GM18870 (cell line): Measurements from ENCODE around the gene CCDC190.
"Not testable (repeated sequence)": the region's sequence is repeated elsewhere in the genome, so short reads cannot be mapped to it uniquely, and the experiment has no call there.

Experiments
- ATAC-seq: cut with Tn5 transposase; IDR thresholded peaks from one replicate; pipeline ENCODE4 v1.9.1; 2021; ENCODE audit warnings: moderate library complexity; ENCODE audit not compliant: unreplicated experiment

The CCDC190 gene

DNA sequence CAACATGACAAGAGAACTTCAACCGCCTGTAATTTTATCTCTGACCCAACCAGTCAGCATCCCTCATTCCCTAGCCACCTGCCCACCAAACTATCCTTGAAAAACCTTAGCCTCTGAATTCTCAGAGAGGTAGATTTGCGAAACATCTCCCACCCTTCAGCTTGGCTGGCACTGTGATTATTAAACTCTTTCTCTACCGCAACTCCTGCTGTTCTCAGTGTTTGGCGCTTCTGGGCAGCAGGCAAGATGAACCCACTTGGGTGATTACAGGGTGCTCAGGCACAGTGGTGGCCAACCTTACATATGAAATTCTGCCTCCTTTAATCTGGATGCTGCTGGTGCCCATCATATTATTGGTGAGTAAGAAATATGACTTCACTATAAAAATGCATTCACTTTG is 22.1 kb downstream of the CCDC190 start:
- ATAC-seq, result no peak

DNA sequence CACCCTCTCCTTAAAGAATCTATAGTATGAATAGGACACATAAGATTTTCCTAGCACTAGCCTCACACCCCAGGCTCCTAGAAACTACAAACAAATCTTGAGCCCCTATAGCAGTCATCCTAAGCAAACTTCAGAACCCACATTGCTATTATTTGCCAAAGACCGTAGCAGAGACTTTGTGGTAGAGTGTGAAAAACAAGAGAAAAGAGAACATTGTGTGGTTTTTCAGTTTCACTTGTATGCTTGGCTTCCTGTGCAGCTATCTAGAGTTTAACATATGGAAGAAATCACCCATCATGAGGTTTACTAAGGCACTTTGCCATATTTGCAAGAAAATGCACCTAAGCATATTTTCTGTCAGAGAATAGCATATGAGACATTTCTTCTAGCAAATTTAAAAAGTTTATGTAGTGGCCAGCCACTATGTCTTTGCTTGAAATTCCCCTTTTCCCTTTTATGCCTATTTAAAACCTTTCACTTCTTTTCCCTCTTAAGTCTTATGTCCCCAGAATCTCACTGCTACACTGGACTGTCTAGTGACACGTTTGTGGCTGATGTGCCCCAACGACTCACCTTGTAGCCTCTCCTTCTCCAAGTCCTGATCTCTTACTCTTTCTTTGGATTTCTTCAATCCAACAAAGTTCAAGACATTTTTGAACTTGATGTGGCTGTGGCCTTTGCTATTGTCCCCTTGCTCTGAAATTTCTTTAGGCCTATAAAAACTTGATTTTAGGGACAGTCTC is 25.6 kb downstream of the CCDC190 start:
- ATAC-seq, result peak; percentile 87

DNA sequence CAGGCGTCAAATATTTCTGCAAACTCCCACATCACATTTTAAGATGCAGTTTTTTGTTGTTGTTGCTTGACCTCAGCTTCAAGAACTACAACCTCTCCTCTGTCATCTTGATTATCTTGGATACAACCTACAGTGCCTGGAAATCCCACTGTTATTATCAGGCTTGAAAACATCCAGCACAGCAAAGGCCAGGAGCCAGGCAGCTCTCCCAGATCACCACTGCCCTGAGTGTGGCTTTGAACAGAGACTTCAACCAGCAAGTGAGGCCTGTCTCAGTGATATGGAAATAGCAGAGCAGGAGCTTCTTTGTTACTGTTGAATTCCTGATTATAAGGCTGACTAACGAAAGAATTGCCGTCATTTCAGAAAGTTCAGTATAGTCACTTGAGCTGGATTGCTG is 28.5 kb downstream of the CCDC190 start:
- no peak for ATAC-seq

DNA sequence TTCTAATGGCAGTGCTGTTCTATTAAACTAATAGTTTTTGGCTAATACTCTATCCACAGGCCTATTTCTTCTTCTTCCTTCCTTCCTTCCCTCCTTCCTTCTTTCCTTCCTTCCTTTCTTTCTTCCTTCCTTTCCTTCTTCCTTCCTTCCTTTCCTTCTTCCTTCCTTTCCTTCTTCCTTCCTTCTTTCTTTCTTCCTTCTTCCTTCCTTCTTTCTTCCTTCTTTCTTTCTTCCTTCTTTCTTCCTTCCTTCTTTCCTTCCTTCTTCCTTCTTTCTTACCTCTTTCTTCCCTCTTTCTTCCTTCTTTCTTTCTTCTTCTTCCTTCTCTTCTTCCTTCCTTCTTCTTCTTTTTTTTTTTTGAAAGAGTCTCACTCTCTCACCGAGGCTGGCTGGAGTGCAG is 31.7 kb downstream of the CCDC190 start:
- ATAC-seq, result no peak

DNA sequence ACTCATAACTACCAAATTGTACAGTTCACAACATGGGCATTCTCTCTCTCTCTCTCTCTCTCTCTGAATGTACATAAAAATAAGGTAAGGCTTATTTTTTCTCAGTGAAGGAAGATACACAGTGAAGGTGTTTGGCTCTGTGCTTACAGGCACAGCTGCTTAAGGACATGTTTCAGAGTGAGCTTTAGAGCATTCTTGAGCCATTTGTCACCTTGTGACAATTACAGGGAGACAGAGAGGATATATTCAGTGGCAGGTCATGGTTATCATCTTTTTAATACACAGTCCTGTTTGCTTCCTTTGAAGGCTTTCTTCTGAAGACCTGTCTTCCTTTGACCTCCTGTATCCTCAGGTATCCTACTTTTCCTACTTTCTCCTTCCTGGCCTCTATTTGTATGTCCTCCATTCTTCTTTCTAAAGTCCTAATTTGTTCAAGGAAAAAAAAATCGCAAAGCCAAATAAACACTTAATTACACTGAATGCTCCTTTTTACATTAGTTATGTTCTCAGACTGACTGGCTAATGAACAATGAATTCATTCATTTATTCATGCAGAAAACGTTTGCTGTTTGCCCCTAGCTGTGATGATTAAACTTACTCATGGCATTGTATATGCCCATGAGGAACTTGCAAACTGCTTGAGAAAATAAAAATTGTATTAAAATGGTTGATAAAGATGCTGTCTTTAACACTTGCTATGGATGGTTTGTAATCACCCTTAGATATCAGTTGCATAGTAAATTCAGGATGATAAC is 37.0 kb downstream of the CCDC190 start:
- ATAC-seq, result no peak

DNA sequence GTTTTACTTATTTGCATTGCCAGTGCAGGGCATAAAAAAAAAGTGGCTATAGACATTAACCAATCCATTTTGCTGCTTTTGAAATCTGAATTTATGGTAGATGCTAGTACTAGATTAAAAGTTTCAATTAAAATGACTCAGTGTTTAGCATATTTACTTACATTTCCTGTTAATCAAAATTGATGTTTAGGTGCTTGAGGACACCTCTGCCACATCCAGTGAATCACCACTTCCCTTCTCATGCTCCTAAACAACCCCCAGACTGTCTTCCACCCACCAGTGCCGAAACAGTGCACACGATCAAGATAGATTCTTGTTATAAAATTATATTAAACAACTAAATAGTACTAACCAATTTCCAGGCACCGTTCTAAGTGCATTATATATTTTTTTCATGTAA is 37.7 kb downstream of the CCDC190 start:
- ATAC-seq, result no peak

DNA sequence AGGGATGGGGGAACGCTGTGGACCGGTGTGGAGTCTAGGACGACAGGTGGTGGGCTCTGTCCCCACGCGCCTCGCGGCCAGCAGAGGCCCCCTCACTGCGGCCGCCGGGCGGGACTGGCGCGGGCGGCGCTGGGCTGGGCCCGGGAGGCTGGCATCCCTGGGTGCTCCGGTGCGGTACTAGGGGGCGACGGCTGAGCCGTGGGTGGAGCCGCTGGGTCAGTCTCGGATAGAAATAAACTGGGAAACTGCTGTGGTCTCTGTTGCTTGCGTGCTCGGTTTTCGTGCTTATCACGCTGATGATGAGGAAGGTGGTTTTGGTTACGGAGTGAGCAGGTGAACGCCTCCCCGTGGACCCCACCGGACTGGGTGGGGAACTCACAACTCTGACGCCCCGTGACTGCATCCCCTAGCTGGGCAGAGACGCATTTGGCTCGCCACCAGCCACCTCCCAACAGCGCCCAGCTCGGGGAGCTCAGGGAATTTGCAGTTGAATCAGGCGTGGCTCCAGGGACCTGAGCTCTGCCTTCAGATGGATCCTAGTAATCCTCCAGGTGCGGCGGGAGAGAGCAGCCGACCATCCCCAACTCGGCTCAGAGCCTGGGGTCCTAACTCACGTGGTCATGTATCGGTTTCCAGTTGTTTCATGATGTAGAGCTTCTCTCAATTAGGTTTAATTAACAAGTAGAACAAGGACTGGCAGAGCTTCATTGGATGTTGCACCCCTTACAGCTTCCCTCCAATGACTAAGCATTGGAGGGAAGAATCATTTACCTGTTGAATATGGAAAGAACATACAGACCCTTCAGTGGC is 38.4 kb downstream of the CCDC190 start:
- ATAC-seq, result no peak

DNA sequence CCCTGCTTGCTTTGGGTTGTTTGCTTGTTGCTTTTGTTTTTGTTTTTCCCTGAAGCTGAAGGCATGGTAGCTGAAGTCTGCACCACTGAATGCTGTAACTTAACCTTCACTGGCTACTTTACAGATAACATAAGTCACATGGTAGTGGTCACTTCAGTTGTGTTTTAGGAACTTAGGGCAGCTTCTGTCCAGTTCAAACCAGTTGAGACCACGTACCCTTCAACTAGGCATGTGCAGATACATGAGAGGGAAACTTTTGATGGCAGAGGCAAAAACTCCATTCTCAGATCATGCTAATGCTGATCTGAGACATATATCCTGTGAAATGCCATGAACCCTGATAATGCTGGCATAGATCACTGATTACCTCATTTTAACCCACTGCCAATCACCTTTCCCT is 42.3 kb downstream of the CCDC190 start:
- not testable (repeated sequence) for ATAC-seq

DNA sequence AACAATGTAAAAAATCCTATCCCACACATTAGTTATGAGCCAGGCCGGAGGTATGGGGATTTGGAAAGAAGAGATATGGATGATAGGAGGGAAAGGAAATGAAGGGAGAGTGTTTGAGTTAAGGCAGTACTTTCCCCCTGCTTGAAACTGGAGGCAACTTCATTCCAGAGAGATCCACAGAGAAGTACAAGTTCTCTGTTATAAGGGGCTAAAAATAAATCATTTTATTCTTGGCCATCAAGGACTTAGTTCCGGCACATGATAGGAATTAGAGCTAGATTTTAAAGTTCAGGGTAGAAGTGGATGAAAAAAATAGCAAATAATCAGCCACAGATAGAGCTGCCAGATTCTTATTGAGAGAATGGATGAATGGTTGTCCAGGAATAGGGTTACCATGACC is 42.8 kb downstream of the CCDC190 start:
- not testable (repeated sequence) for ATAC-seq

DNA sequence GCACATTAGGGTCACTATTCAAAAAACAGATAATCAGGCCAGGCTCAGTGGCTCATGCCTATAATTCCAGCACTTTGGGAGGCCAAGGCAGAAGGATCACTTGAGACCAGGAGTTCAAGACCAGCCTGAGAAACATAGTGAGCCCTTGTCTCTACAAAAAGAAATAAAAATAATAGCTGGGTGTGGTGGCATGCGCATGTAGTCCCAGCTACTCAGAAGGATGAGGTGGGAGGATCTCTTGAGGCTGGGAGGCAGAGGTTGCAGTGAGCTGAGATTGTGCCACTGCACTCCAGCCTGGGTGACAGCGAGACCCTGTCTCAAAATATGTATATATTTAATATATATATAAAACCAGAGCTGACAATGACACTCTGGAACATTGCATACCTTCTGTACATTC is 48.6 kb downstream of the CCDC190 start:
- ATAC-seq, result not testable (repeated sequence)

DNA sequence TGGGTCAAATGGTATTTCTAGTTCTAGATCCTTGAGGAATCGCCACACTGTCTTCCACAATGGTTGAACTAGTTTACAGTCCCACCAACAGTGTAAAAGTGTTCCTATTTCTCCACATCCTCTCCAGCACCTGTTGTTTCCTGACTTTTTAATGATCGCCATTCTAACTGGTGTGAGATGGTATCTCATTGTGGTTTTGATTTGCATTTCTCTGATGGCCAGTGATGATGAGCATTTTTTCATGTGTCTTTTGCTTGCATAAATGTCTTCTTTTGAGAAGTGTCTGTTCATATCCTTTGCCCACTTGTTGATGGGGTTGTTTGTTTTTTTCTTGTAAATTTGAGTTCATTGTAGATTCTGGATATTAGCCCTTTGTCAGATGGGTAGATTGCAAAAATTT is 53.5 kb downstream of the CCDC190 start:
- not testable (repeated sequence) for ATAC-seq
